Omental fat pad (tissue), 4 donors: ENCODE data around the gene NQO1. TPM values are rescaled to one million over a fixed set of nuclear protein-coding genes. Genes with fewer than 3 reads are reported as not detected.
A peak's percentile ranks its signal among the peaks of the same experiment; 100 is the strongest.

ENCODE experiments used
- ATAC-seq: fragments of 150-250 bp; one replicate; pipeline ENCODE4 v1.9.1; 2016; ENCODE audit warnings: mild to moderate bottlenecking, moderate library complexity; ENCODE audit not compliant: low FRiP score
- DNase-seq: peaks from one replicate; pipeline ENCODE4 v3.0.0-alpha.2; 2019; ENCODE audit warnings: low spot score
- CTCF ChIP-seq, 3 donors: fragments of 450-650 bp; IDR thresholded peaks; one replicate each; pipeline ENCODE4 v1.5.1; 2016 to 2017; ENCODE audit warnings: antibody characterized with exemption in 3 of 3, mild to moderate bottlenecking in 3 of 3, moderate library complexity in 2 of 3
- total RNA-seq, 4 donors: library from RNA; depleted of rRNA; stranded (reverse); fragments of >200 nt; gene quantifications; one replicate each; pipeline ENCODE4 v1.1.0, GENCODE V29; 2016

Gene NQO1
- total RNA-seq, 4 donors from 2014 or later, result 150 to 377 (median 226) TPM

DNA sequence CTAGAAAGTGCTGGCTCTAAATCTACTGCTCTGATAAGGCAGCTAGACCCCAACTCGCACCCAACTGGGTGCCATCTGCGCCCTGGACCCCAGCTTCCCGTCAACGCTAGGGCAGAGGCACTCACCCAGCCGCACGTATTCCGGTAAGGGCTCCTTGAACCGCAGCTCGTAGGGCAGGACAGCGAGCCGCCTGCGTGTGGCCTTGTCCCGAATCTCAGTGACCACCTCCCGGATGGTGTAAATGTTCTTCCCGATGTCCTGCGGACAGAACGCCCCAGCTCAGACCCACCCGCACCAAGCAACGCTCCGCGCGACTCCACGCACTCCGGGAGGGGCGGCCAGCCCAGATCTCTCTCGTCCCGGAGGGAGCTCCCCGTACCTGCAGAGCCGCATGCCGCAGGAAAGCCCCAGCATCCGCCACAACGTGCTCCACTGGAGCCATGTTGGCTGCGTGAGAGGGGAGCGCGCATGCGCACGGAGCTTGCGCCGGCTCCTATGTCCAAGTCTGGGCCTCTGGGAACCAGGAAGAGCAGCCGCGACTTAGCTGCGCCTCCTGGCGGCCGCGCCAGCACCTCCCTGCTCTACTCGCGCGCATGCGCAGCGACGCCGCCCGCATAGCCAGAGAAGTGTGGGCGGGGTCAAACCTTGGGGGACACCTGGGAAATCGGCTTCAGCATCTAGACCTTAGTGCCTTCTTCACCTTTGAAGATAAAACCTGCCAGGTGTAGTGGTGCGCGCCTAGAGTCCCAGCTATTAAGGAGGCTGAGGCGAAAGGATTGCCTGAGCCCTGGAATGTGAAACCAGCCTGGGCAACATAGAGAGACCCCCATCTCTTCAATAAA, 28.3 kb upstream of the NQO1 start, which contains the start of gene NOB1:
Gene NOB1, minus strand, starts transcription at position 458 of the 842 bp plus-strand sequence. Its CDS starts 16 bp downstream, at position 442.
- TF ChIP-seq CTCF (IDR thresholded peaks at IDR 0.05), result peak in 2 of 3 donors; percentile 95 to 97
- DNase-seq, result peak; percentile 72
- peak; percentile 98 for ATAC-seq

GRCh38 chr16:69754143-69754468, 27.7 kb upstream of the NQO1 start:
- DNase-seq (no peak), ATAC-seq (peak; percentile 21)
- TF ChIP-seq CTCF (IDR thresholded peaks at IDR 0.05), result no peak

DNA sequence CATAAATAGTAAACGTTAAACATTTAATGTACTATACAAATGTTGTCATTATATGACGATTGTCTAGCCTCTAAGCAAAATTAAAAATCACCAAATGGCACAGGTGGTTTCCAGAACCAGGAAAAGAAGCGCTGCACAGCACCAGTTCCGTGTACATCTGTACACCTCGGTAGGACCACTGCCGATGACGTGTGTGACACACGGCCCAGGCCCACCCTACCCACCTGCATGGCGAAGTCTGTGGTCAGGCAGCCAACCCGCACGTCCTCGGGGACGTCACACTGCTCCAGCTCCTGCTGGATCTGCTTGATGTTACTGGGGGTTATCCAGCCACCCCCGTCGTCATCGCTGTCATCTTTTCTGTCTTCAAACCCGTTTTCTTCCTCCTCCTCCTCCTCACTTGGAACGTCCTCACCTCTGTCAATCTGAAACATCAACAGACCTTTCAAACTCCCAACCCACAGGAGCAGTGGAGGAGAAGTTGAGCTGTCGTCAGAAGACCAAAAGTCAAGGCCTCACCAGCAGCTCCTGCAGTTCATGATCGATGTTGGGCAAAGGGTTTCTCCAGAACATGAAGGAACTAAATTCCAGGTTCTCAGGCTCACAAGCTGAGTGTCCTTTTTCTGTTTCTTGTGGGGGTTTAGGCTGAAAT, 22.5 kb upstream of the NQO1 start:
- ATAC-seq, result no peak
- DNase-seq, result no peak
- TF ChIP-seq CTCF (IDR thresholded peaks at IDR 0.05), result no peak

GRCh38 chr16:69747115-69747514, 20.8 kb upstream of the NQO1 start:
- ATAC-seq (no peak), DNase-seq (no peak)
- no peak for TF ChIP-seq CTCF (IDR thresholded peaks at IDR 0.05)

DNA sequence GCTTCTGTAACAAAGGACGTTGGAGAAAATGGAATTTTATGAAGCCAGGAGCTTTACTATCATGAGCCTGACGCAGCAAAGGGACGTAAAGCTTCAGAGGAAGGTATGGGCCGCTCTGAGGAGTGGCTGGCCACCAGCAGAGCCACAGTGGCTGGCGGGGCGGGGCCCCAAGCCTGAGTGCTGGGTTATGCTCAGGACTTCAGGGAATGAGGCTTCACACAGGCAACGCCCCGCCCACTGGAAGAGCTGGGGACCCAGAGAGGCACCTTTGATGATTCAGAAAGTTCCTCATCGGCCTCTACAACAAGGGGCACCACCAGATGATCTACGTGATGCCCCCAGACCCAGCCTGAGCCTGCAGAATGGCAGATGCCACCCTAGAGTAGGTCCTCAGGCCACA, 19.6 kb upstream of the NQO1 start:
- ATAC-seq (no peak), DNase-seq (no peak)
- no peak for TF ChIP-seq CTCF (IDR thresholded peaks at IDR 0.05)

GRCh38 chr16:69745232-69745612, 18.9 kb upstream of the NQO1 start:
- DNase-seq (no peak), ATAC-seq (no peak)
- no peak for TF ChIP-seq CTCF (IDR thresholded peaks at IDR 0.05)
